Calu3 (cell line): Measurements from ENCODE around the gene CACNA1C. TPM values are rescaled to one million over a fixed set of nuclear protein-coding genes. Genes with fewer than 3 reads are reported as not detected.

Experiments used
- BruUV-seq: library from RNA; stranded (reverse); fragments of 400-500 nt; replicated peaks from 2 replicates; lab custom pipeline; 2021; lab: Mats Ljungman, UMichigan
- CTCF ChIA-PET: fragments of 300-600 bp; sonication (Branson Sonifier 250); formaldehyde crosslinking; loops from one replicate; lab custom pipeline; 2022; ENCODE audit warnings: antibody characterized with exemption; lab: Charles Lee
- DNase-seq: peaks from one replicate; pipeline ENCODE4 v3.0.0; 2022
- H3K27ac Mint-ChIP-seq: one replicate; pipeline ENCODE4 v1.8.0; 2022; ENCODE audit warnings: mixed read lengths; ENCODE audit not compliant: unreplicated experiment
- H3K27me3 Mint-ChIP-seq: one replicate; pipeline ENCODE4 v1.8.0; 2022; ENCODE audit warnings: mixed read lengths; ENCODE audit not compliant: unreplicated experiment
- H3K36me3 Mint-ChIP-seq: one replicate; pipeline ENCODE4 v1.8.0; 2022; ENCODE audit warnings: mild to moderate bottlenecking, moderate library complexity, mixed read lengths; ENCODE audit not compliant: insufficient read depth, unreplicated experiment
- H3K4me1 Mint-ChIP-seq: one replicate; pipeline ENCODE4 v1.8.0; 2022; ENCODE audit warnings: mild to moderate bottlenecking, low read depth, mixed read lengths; ENCODE audit not compliant: unreplicated experiment
- H3K4me3 Mint-ChIP-seq: one replicate; pipeline ENCODE4 v1.8.0; 2022; ENCODE audit warnings: mild to moderate bottlenecking, low read depth, moderate library complexity, mixed read lengths; ENCODE audit not compliant: unreplicated experiment
- H3K9me3 Mint-ChIP-seq: one replicate; pipeline ENCODE4 v1.8.0; 2022; ENCODE audit warnings: low read depth, mixed read lengths; ENCODE audit not compliant: unreplicated experiment
- CTCF ChIP-seq: fragments of 200-600 bp; IDR thresholded peaks from one replicate; pipeline ENCODE4 v1.8.0; 2022; ENCODE audit warnings: antibody characterized with exemption; ENCODE audit not compliant: unreplicated experiment
- intact Hi-C: fragments of 100-400 bp; cut with micrococcal nuclease; formaldehyde crosslinking; loops from one replicate; pipeline ENCODE4 v1.10.0; 2022; ENCODE audit not compliant: unreplicated experiment
- total RNA-seq: library from RNA; stranded (reverse); gene quantifications from 2 replicates; pipeline ENCODE4 v1.2.3, GENCODE V29; 2022

The CACNA1C gene
- total RNA-seq, 1 experiment from 2014 or later = not detected

- H3K27me3 Mint-ChIP-seq = no peaks in the 10 kb centered on the region
- no peak overlapping the region for H3K27ac Mint-ChIP-seq
- no peak overlapping the region for H3K4me3 Mint-ChIP-seq
- no TSS peak for BruUV-seq
- H3K4me1 Mint-ChIP-seq = peaks cover 41% of the 10 kb centered on the region
- peaks cover 5% of the 10 kb centered on the region for H3K36me3 Mint-ChIP-seq
- DNase-seq = no peak
- intact Hi-C loops = no loop called here
- CTCF ChIA-PET = no interaction called here
- no peak for TF ChIP-seq CTCF
- no peaks in the 10 kb centered on the region for H3K9me3 Mint-ChIP-seq
Measured at GRCh38 chr12:2341871-2342270, 289.1 kb downstream of the CACNA1C start.

GRCh38 chr12:2343681-2344080, 290.9 kb downstream of the CACNA1C start:
- no TSS peak for BruUV-seq
- H3K4me1 Mint-ChIP-seq = peaks cover 23% of the 10 kb centered on the region
- no peak for TF ChIP-seq CTCF
- intact Hi-C loops = no loop called here
- CTCF ChIA-PET = no interaction called here
- H3K9me3 Mint-ChIP-seq = no peaks in the 10 kb centered on the region
- no peak overlapping the region for H3K27ac Mint-ChIP-seq
- H3K27me3 Mint-ChIP-seq = no peaks in the 10 kb centered on the region
- no peak overlapping the region for H3K4me3 Mint-ChIP-seq
- peaks cover 2% of the 10 kb centered on the region for H3K36me3 Mint-ChIP-seq
- DNase-seq = no peak

- no peak overlapping the region for H3K4me3 Mint-ChIP-seq
- DNase-seq = no peak
- no peaks in the 10 kb centered on the region for H3K9me3 Mint-ChIP-seq
- intact Hi-C loops = no loop called here
- no peaks in the 10 kb centered on the region for H3K36me3 Mint-ChIP-seq
- BruUV-seq = no TSS peak
- no peak overlapping the region for H3K27ac Mint-ChIP-seq
- CTCF ChIA-PET = interaction anchor here (1.2 kb wide), 1 partner anchor 8 kb away, joined by 3 read pairs; no protein-coding TSS in a partner anchor
- peaks cover 5% of the 10 kb centered on the region for H3K27me3 Mint-ChIP-seq
- no peak for TF ChIP-seq CTCF
- peaks cover 21% of the 10 kb centered on the region for H3K4me1 Mint-ChIP-seq
Measured at GRCh38 chr12:2344476-2344875, 291.7 kb downstream of the CACNA1C start.

GRCh38 chr12:2344885-2345284, 292.1 kb downstream of the CACNA1C start:
- no peaks in the 10 kb centered on the region for H3K36me3 Mint-ChIP-seq

More at GRCh38 chr12:2344885-2345284, 292.1 kb downstream of the CACNA1C start:
- no TSS peak for BruUV-seq
- peaks cover 10% of the 10 kb centered on the region for H3K27me3 Mint-ChIP-seq
- no peaks in the 10 kb centered on the region for H3K9me3 Mint-ChIP-seq
- H3K27ac Mint-ChIP-seq = no peak overlapping the region
- peaks cover 21% of the 10 kb centered on the region for H3K4me1 Mint-ChIP-seq
- no peak overlapping the region for H3K4me3 Mint-ChIP-seq
- intact Hi-C loops = no loop called here
- CTCF ChIA-PET = interaction anchor here (1.2 kb wide), 1 partner anchor 8 kb away, joined by 3 read pairs; no protein-coding TSS in a partner anchor
- TF ChIP-seq CTCF = no peak
- no peak for DNase-seq
